GM12865 (cell line): ENCODE data around the gene LEFTY1.
A peak's percentile ranks its signal among the peaks of the same experiment; 100 is the strongest.

Source experiments
- DNase-seq: peaks from one replicate; pipeline ENCODE4 v3.0.0; 2010; ENCODE audit warnings: low read depth
- H3K4me3 ChIP-seq: 2 replicates; pipeline ENCODE4 v1.5.1; 2011; ENCODE audit warnings: mild to moderate bottlenecking, low read depth, low read length, control low read depth
- TF ChIP-seq, protein P1 (sequence below): IDR thresholded peaks from 2 replicates; pipeline ENCODE4 v1.5.1; 2011; ENCODE audit warnings: low read length, control low read depth, low read depth, inconsistent platforms; ENCODE audit not compliant: insufficient read depth; ENCODE audit errors: missing control alignments

LEFTY1 gene

DNA sequence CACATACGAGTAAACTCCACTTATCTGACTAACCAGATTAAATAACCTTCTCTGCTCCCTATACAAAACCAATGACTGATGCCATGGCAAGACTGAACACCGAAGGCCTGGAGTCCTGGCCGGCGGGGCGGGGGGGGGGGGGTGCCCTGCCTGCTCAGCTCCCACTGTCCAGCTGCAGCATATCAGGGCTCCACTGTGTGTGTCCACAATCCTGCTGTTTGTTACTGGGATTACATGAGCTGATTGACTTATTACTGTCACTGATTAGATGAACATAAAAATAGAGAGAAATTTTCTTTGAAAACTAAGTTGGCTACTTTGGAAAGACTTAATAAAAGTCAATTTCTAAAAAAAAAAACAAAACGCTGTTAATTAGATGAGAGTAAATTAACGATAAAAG is 31.7 kb downstream of the LEFTY1 start:
- no peak for DNase-seq
- TF ChIP-seq, protein P1, sequence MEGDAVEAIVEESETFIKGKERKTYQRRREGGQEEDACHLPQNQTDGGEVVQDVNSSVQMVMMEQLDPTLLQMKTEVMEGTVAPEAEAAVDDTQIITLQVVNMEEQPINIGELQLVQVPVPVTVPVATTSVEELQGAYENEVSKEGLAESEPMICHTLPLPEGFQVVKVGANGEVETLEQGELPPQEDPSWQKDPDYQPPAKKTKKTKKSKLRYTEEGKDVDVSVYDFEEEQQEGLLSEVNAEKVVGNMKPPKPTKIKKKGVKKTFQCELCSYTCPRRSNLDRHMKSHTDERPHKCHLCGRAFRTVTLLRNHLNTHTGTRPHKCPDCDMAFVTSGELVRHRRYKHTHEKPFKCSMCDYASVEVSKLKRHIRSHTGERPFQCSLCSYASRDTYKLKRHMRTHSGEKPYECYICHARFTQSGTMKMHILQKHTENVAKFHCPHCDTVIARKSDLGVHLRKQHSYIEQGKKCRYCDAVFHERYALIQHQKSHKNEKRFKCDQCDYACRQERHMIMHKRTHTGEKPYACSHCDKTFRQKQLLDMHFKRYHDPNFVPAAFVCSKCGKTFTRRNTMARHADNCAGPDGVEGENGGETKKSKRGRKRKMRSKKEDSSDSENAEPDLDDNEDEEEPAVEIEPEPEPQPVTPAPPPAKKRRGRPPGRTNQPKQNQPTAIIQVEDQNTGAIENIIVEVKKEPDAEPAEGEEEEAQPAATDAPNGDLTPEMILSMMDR: no peak

DNA sequence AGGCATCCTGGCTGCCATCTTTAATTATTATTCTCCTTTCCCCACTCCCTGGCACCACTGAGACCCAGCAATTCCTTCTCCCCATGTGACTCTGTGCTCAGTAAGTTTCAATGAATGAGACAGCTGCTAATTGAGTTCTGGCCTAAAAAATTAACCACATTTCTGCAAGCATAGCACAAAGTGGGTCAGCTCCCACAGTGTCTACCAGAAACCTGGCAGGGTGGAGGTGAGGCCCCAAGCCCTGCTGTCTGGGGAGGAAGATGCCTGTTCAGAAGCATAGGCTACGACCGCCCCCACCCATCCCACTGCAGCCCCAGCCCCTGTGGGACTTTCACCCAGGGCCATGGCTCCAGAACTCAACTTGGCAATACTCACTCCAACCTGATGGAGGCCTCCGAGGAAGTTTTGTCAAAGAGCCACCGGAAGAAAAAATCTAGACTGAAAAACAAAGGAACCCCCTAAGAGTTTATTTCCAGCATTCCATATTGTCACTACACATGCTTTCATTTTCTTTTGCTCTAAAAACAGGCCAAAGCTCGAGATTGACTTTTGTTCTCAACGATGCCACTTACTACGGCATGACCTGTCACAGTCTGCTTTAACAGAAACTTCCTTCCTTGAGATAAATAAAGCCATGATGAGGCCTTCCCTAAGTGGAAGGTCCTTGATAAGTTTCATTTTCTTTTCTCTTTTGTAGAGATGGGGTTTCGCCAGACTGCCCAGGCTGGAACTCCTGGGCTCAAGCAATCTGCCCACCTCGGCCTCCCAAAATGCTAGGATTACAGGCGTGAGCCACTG is 33.2 kb downstream of the LEFTY1 start:
- no peak overlapping the region for H3K4me3 ChIP-seq
- no peak for DNase-seq
- TF ChIP-seq, protein P1: no peak

More for the DNA sequence above, 31.7 kb downstream of the LEFTY1 start:
- H3K4me3 ChIP-seq: no peak overlapping the region

DNA sequence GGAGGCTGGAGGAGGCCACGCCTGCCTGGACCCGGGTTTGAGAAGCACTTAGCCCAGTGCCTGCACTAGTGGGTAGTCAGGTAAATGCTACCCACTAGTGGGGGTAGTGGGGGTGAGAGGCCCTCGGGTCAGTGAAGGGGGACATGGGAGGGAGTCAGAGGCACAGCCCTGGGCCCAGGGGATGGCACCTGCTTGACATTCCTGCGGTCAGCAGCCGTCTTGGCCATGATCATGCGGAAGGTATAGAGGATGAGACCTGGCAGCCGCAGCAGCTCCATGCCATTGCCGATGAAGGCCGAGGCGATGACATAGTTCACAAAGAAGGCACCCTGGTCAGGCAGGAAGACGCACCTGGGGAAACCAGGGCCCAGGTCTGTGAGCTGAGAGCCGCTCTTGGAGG is 35.5 kb downstream of the LEFTY1 start:
- TF ChIP-seq, protein P1: no peak
- DNase-seq: no peak
- H3K4me3 ChIP-seq: no peak overlapping the region

DNA sequence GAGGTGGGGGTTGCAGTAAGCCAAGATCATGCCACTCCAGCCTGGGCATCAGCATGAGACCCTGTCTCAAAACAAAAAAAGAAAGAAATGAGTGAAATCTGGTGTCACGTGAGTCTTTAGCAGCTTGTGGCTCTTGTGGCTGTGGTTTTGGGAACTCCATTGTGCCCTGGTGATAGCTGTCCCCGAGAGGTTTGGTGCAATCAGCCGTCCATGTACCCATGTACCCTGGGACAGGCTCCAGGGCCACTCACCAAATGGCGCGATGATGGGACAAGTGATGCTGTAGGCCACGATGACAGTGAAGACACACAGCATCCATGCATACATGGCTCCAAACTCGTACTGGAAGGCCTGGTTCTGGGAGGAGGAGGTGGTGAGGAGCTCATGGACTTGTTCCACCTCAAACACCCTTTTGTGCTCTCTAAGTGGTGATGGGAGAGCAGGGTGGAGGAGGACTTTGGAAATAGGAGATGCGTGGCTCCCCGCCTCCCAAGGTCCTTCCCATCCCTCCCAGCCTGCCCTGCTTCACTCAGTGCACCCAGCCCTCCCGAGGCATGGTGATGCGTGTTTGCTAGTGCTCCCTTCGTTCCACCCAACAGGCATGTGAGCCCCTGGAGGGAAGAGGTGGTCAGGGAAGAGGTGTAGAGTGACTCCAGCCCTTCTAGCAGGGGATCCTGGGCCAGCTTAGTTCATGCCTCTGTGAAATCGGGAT is 36.4 kb downstream of the LEFTY1 start:
- H3K4me3 ChIP-seq: no peak overlapping the region
- TF ChIP-seq, protein P1: no peak

DNA sequence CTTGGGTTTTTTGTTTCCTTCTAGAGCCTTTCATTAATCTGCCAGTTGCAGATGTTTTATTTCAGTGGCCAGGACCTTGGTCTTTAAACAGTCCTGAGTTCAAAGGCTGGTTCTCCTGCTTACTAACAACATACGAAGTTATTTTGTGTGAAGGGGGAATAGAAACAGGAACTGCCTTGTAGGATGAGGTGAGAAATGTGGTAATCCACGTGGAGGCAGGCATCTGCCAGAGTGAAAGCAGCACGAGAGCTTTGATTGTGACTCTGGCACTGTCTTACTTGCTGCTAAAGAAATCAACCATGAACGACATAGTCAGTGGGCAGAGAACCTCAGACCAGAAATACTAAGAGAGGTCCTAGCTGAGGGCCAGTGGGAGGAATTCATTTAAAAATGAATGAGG is 37.1 kb downstream of the LEFTY1 start:
- DNase-seq: peak; percentile 80
- TF ChIP-seq, protein P1: no peak
- no peak overlapping the region for H3K4me3 ChIP-seq

More for the DNA sequence above, 36.4 kb downstream of the LEFTY1 start:
- DNase-seq: no peak

DNA sequence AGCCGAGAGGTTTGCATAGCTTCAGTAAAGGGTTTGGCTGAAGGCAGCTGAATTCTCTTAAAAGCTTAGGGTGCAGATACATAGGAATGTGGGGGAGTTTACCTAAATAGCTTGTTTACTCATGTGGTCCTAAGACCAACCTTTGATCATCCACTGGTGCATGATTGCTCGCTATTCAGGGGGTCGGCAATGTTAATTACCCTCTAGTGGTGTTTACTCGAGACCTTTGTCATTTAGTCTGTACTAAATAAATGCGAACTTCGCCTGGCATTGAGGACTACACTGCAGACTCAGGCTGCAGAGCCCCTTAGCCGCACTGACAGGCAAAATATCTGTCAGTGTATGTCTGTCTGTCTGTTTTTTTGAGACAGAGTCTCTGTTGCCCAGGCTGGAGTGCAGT is 38.6 kb downstream of the LEFTY1 start:
- TF ChIP-seq, protein P1: no peak
- DNase-seq: no peak
- no peak overlapping the region for H3K4me3 ChIP-seq
